SKM-1 treated with dmso at 0.1 percent for 144 hours (cell line): Measurements from ENCODE around the gene KDF1.
A peak's percentile ranks its signal among the peaks of the same experiment; 100 is the strongest.
"Not testable (repeated sequence)": the region's sequence is repeated elsewhere in the genome, so short reads cannot be mapped to it uniquely, and the experiment has no call there.

Experiments
- DNase-seq: peaks from one replicate; lab custom pipeline; 2025; ENCODE audit not compliant: unreplicated experiment; lab: John Stamatoyannopoulos, UW

Gene KDF1

DNA sequence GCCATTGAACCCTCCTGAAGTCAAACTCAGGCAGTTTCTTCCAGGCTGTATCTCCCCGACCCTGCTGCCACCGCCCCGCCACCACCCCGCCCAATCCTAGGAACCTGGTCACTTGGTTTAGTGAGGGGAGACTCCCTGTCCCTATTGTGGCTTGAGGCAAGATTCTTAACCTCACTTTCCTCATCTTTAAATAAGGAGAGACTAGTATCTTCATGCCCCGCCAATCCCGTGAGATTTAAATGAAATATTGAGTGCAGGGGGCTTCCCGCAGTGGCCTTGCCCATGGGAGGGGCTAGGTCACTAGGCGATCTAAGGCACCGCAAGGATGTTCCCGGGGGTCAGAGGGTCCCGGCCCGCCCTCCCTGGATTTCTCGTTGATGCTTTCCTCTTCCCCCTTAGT, 998 bp downstream of the KDF1 start:
- DNase-seq, result no peak

DNA sequence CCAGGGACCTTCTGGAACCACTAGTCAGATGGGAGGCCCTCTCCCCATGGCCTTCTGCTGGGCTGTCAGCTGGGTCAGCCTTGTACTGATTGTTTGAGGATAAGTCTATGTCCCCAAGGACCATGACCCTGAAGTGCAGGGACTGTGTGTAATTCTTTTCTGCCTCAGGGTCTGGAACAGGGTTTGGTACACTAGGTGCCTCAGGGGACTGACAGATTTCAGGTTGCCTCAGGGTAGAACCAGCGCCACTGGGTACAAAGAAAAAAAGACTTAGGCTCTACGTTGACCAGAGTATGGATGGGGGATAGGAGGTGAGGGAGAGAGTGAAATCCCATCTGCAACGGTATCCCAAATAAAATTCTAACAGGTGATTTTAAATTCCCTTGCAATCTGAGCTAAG, 3.0 kb downstream of the KDF1 start:
- DNase-seq, result no peak

DNA sequence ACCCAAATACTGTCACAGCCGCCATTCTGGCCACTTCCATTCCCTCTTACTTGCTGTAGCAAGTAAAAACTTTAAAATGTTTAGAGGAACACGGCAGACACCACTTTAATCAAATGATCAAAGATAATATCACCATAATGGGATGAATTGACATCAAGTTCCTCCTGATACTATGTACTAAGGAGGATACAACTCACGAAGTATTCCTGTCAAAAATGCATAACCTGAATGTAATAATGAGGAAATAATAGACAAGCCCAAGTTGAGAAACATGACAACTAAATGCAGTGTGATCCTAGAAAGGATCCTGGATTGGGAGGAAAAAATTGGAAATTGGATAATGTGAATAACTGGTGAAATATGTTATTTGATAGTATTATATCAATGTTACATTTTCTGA, 3.9 kb downstream of the KDF1 start:
- DNase-seq, result no peak

DNA sequence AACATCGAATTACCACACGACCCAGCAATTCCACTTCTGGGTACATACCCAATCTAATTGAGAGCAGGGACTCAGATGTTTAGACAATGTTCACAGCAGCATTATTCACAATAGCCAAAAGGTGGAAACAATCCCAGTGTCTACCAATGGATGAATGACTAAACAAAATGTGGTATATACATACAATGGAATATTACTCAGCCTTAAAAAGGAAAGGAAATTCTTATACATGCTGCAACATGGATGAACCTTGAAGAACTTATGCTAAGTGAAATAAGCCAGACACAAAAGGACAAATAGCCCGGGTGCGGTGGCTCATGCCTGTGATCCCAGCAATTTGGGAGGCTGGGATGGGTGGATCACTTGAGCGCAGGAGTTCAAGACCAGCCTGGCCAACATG, 6.9 kb downstream of the KDF1 start:
- no peak for DNase-seq

DNA sequence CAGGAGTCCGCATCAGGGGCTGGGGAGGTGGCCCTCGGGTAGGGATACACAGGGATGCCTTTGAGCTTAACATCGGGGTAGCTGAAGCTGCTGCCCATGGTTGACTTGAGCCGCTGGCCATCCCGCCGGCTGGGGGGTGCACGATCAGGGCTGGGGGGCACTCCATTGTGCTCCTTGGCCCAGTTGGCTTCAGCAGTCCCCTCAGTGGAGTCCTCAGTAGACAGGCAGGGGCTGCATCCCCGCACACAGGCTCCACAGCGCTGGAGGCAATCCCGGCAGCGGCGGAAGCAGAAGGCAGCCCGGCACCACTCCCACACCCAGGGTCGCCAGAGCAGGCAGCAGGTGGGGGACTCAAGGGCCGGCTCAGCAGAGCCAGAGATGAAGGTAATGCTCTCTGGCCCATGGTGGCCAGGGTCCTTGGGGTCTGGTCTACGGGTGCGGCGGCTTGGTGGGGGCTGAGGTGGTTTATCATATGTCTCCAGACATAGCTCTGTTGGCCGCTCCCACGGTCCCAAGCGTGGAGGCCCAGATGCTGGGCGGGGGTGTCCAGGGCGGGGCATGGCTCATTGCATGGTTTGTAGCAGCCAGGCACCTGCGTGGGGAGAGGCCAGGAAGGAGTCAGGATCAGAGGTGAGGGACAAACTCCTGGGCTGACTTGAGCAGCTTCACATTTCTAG, 8.3 kb downstream of the KDF1 start:
- no peak for DNase-seq

DNA sequence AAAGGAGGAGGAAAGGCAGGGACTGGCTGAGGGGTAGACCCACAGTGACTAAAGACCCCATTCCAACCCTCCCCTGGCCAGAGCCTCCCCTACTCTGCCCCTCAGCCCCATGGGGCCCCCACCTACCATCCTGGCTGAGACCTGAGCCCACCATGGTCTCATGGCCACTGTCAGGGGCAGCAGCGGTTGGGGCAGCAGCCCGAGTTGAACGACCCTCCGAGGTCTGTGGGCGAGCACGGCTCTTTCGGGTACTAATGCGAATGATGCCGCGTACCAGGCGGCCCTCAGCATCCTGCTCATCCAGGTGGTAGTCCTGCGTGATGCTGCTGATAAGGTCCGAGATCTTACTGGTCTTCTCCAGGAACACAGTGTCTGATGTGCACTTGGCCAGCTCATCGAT, 9.1 kb downstream of the KDF1 start:
- no peak for DNase-seq

DNA sequence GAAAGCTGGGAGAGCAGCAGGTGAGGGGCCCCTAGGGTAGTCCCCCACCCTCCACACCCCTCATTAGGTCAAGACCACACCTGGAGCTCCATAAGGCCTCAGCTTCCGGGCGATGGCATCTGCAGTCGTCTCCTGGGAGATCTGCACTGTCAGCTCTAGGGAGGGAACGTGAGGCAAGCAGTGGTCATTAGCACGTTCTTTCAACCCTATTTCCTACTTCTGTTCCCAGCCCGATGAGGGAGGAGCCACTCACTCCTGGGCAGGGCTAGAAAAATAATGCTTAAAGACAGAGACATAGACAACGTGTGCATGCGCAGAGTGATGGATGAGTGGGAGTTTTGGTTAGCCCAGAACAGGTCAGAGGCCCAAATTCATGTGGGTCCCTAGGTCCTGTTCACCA, 9.7 kb downstream of the KDF1 start:
- DNase-seq, result no peak

DNA sequence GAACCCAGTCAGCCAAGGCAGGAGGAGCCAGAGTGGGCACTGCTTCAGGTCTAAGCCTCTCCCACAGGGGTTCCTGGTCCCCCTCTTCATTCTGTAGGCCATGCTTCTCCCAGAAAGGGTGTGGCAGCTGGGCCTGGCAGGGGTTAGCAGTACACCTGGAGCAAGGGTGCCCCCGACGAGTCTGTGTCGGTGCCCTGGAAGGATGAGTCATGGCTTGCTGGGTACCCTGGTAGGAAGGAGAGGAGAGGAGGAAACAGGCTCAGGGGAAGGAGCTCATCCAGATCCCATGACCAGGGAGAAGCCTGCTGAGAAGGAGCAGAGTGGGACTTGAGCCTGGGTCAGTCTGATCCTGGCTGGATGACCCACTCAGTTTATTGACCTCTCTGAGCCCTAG, 10.3 kb downstream of the KDF1 start:
- no peak for DNase-seq

DNA sequence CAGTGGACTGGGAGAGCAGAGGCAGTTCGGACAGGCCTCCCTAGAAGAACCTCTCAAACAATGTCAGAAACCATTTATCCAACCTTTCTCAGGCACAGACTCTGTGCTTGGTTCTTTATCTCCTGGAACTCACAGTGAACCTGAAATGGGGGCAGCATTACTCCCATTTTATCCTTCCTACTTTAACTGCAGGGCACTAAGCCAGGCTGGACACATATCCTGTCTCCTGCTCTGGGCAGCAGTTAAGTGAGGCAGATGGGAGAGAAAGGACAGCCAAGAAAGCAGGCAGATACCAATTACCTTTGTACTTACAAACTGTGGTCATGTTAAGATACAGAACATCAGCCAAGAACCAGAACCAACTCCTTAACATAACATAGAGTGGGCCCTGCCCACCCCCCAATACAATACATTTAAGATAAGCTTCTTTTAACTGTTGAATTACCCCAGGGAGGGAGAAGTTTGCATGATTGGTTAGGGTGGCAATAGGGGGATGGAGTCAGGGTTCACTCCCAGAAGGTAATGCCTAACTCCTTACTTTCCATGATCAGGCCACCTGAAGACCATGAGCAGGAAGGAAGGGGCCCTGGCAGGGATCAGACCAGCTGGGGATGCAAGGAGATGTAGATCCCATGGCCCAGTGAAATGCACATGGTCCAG, 10.9 kb downstream of the KDF1 start:
- no peak for DNase-seq

DNA sequence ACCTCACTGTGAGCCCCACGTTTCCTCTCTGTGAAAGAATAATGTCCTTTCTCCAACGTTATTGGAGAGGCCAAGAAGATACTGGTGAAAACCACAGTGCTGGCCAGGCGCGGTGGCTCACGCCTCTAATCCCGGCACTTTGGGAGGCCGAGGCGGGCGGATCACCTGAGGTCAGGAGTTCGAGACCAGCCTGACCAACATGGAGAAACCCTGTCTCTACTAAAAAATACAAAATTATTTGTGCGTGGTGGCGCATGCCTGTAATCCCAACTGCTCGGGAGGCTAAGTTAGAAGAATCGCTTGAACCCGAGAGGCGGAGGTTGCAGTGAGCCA, 11.6 kb downstream of the KDF1 start:
- not testable (repeated sequence) for DNase-seq

DNA sequence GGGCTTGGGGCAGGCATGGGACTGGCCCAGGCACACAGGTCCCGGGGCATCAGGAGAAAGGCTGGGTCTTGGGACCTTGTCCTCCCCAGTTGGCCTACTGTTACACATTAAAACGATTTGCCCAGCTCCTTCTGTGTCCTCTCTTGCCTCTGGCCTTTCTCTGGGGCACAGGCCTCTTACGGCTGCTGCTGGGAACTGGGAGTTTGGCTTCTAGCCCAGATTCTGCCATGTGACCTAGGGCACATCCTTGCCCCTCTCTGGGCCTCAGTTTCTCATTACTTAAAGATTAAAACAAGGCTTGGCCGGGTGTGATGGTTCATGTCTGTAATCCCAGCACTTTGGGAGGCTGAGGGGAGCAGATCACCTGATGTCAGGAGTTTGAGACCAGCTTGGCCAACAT, 14.0 kb downstream of the KDF1 start:
- DNase-seq, result no peak

DNA sequence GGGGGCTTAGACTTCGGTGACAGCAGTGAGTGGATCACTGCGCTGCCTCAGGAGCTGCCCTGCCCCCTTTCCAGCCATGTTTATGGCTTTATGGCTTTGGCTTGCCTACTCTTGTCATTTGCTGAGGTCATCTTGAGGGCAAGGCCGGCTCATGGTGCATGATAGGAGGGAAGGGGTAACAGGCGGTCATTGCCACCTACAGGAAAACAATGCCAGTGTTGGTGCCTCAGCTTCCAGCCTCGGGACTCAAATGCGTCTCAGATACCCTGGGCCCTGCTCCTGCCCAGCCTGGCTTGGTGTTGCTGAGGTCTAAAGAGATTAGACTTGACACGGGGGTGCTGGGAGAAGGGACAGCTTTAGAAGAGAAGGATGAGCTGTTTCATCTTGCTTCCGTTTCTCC, 14.5 kb downstream of the KDF1 start:
- DNase-seq, result no peak

DNA sequence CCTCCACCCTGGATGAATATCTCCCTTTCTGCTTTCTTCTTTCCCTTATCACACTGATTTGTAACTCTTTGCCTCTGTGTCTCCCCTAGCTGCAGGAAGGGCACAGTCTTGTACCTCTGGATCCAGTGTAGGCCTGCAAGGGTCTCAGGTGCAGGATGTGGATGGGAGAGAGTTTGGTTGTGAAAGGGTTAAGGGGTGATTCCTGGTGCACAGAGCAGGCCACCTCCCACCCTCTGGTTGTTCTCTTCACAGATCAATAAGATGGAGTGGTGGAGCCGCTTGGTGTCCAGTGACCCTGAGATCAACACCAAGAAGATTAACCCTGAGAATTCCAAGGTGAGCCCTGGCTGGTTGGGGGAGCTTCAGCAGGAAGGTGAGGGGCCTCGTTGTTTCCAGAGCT, 15.1 kb downstream of the KDF1 start:
- DNase-seq, result no peak

DNA sequence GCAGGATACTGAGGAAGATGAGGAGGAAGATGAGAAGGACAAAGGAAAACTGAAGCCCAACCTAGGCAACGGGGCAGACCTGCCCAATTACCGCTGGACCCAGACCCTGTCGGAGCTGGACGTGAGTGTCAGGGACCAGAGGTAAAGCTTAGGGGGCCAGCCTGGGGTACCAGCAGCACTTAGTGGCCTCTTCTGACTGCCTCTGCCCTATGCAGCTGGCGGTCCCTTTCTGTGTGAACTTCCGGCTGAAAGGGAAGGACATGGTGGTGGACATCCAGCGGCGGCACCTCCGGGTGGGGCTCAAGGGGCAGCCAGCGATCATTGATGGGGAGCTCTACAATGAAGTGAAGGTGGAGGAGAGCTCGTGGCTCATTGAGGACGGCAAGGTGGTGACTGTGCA, 17.6 kb downstream of the KDF1 start:
- no peak for DNase-seq

DNA sequence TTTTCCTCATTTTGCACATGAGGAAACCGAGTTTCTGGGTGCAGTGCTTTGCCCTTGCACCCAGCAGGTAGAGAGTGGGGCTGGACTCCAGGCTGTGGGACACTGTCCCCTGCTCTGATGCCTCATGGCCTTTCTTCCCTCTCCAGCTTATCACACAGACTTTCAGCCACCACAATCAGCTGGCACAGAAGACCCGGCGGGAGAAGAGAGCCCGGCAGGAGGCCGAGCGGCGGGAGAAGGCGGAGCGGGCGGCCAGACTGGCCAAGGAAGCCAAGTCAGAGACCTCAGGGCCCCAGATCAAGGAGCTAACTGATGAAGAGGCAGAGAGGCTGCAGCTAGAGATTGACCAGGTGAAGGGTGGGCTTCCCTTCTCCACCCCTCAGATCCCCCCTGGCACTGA, 19.0 kb downstream of the KDF1 start:
- no peak for DNase-seq

DNA sequence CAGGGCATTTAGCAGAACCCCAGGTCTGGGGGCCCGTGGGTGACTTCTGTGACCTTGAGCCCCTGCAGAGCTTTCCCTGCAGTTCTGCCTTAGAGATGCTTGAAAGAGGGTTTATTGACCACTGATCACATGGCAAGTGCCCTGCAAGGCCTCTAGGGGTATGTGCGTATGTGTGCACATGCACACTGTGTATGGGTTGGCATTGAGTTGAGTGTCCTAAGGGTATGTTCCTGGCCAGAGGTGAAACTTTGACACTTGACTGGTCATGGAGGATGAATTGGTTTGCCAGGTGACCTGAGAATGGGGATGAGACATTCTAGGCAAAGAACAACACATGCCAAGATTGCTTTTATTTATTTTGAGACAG, 21.6 kb downstream of the KDF1 start:
- DNase-seq, result no peak

DNA sequence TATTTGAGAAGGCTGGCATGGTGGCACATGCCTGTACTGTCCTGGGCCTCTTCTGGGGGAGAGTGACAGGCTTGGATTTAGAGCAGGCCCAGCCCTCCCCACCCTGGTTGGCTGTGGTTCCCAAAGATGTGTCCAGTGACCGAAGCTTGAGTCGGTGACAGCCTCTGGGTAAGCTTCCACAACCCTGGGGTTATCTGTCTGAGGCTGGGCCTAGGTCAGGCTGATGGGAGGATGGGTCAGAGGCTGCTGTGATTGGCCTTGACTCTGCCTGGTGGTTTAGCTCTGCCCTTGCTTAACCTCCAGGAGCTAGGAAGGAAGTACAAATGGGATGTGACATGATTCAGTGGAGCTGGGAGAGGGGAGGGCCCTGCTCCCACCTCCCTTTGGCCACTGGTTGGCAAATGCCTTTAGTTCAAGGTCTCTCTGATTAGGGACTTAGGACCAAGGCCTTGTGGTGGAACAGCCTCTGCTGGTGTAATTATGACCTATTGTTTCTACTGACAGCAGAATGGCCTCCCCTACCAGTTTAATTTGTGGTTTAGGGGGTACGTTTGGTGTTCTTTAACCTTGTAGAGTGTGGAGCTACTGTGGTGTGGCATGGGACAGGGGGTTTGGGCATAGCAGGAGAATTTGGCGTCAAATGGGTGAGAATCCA, 22.1 kb downstream of the KDF1 start:
- peak; percentile 26 for DNase-seq

DNA sequence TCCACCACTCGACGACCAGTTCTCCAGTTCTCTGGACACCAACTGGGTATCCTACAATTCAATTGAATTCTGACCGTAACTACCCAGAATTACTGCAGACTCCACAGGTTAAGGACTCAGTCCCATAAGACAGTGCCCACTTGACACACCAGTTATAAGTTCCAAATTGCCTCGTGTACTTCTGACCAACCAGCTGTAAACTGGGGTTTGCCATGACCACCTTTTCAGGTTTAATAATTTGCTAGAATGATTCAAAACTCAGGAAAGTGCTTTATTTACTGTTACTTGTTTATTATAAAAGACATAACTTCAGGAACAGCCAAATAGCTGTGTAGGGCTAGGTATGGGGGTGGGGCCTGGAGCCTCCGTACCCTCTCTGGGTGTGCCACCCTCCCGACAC, 23.4 kb downstream of the KDF1 start:
- DNase-seq, result no peak

DNA sequence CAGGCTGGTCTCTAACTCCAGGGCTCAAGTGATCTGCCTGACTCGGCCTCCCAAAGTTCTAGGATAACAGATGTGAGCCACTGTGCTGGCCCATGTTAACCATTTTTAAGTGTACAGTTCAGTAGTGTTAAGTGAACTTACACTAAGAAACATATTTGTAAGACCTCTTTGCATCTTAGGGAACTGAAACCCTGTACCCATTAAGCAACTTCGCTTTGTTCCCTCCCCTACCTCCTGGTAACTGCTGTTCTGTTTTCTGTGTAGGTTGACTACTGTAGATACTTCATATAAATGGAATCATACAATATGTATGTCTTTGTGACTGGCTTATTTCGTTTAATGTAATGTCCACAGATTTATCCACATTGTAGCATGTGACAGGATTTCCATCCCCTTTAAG, 27.7 kb downstream of the KDF1 start:
- DNase-seq, result peak; percentile 67

DNA sequence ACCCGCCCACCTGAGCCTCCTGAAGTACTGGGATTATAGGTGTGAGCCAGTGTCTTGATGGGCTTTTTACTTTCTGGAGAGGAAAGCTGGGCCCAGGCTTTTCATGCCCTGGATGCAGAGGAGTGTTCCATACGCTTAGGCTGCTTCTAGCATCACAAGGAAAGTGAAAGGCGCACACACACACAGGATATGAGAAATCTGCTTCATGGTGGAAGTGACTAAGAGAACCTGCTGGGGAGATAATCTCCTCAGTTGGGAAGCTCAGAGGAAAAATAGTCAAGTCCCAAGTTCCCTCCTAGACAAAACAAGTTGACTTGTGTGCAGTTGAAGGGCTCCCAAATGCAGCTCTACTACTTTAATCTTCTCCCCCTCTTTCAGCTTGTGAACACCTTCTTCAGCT, 36.6 kb downstream of the KDF1 start:
- DNase-seq, result no peak

DNA sequence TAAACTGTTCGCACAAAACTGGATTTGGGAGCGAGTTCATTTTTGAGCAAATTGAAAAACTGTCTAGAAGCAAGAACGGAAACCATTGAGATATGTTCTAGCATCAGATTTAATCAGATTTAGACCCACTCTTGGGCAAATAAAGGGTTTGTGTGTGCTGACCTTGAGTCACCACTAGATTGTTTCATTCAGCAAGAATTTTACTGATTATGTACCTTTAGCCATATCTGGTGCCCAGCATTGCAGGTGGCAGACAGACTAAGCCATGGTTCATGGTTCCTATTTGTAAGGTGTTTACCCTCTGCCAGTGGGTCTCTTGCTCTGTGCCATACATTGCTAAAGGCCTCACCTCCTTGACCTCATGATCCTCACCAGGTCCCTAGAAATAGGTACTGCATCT, 37.4 kb downstream of the KDF1 start:
- no peak for DNase-seq

DNA sequence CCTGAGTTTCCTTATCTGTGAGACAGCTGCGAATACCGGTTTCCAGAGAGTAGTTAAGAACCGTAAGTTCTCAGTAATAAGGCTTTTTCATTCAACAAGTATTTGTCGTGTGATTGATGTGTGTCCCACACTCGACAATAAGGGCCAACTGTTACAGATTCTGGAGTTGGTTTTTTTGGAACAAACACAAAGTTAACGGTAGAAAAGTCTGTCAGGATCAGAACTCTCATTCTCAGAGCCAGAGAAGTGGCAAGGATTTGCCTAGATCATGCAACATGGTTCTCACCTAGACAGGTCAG, 37.9 kb downstream of the KDF1 start:
- DNase-seq, result no peak
